OCI-LY7 (cell line): ENCODE results near the gene GM2A.

Experiments used
- CTCF ChIP-seq: fragments of 200-600 bp; sonication (generic); conservative IDR thresholded peaks from 2 replicates; pipeline ENCODE4 v1.5.1; 2014; ENCODE audit warnings: mild to moderate bottlenecking, antibody characterized with exemption, low read length, moderate library complexity, mixed read lengths
- EZH2phosphoT487 ChIP-seq: fragments of 200-600 bp; sonication (generic); IDR thresholded peaks from 2 replicates; pipeline ENCODE4 v1.6.1; 2018; ENCODE audit warnings: low read depth, borderline replicate concordance, mild to moderate bottlenecking, mixed run types, antibody characterized with exemption, low read length, moderate library complexity, mixed read lengths

- no peak for TF ChIP-seq CTCF
- no peak for TF ChIP-seq EZH2phosphoT487
These were observed 34.8 kb upstream of the GM2A start for GRCh38 chr5:151218177-151218576.
